HCT116 (cell line): ENCODE measurements around the gene LIN7C. TPM values are rescaled to one million over a fixed set of nuclear protein-coding genes. Genes with fewer than 3 reads are reported as not detected.

Experiments
- ATAC-seq: fragments of 200-7000 bp; cut with Tn5 transposase; 2 replicates; pipeline ENCODE4 v1.9.1; 2020; ENCODE audit warnings: mild to moderate bottlenecking, moderate library complexity
- BruUV-seq: library from RNA; stranded (reverse); fragments of 400-500 nt; replicated peaks from 2 replicates; lab custom pipeline; 2021; lab: Mats Ljungman, UMichigan
- CTCF ChIA-PET: fragments of 300-600 bp; sonication (Branson Sonifier 250); formaldehyde crosslinking; loops from one replicate; lab custom pipeline; 2021; ENCODE audit warnings: antibody characterized with exemption; lab: Charles Lee
- POLR2A ChIA-PET: fragments of 300-600, 350-600 bp; sonication (Branson Sonifier 250); formaldehyde crosslinking; loops from one replicate; lab custom pipeline; 2021; ENCODE audit warnings: antibody characterized with exemption; lab: Charles Lee
- RAD21 ChIA-PET, 2 experiments: fragments of 300-600 bp; sonication (Branson Sonifier 250); formaldehyde crosslinking; loops; one replicate each; lab custom pipeline; 2023; ENCODE audit warnings: low total read pairs in 2 of 2; ENCODE audit not compliant: uncharacterized antibody in 2 of 2, unreplicated experiment in 2 of 2, low non-redundant PET in 1 of 2; lab: Charles Lee
- DNase-seq: peaks from one replicate; pipeline ENCODE4 v3.0.0-alpha.2; 2010; ENCODE audit warnings: low read depth, low spot score
- H2AFZ ChIP-seq: fragments of 200-600 bp; shearing (Covaris generic), sonication (generic); 2 replicates; pipeline ENCODE4 v1.6.1; 2017; ENCODE audit warnings: low read depth, mixed run types, mixed read lengths, antibody characterized with exemption, low read length; ENCODE audit not compliant: poor library complexity, severe bottlenecking
- H3K27ac ChIP-seq: 2 replicates; pipeline ENCODE4 v1.5.1; 2012; ENCODE audit warnings: low read depth, low read length
- H3K27me3 ChIP-seq: fragments of 200-600 bp; sonication (generic); 2 replicates; pipeline ENCODE4 v1.6.1; 2016; ENCODE audit warnings: mixed run types, low read length, mixed read lengths; ENCODE audit not compliant: insufficient read depth
- H3K36me3 ChIP-seq, 2 experiments: fragments of 200-500 bp in 1 of 2; fragments of 200-600 bp in 1 of 2; sonication (Bioruptor generic) in 1 of 2; sonication (generic) in 1 of 2; 2 replicates each; pipeline versions ENCODE4 v1.5.1 to v1.6.1; 2014 to 2016; ENCODE audit warnings: low read length in 2 of 2, inconsistent platforms in 1 of 2, mixed read lengths in 1 of 2, mixed run types in 1 of 2; ENCODE audit not compliant: insufficient read depth in 2 of 2, control insufficient read depth in 1 of 2
- H3K4me1 ChIP-seq, 2 experiments: fragments of 200-600 bp in 1 of 2; sonication (generic) in 1 of 2; 2 replicates each; pipeline versions ENCODE4 v1.5.1 to v1.6.1; 2012 to 2017; ENCODE audit warnings: low read length in 2 of 2, inconsistent platforms in 1 of 2, mild to moderate bottlenecking in 1 of 2, mixed read lengths in 1 of 2, mixed run types in 1 of 2, moderate library complexity in 1 of 2; ENCODE audit not compliant: insufficient read depth in 2 of 2, control insufficient read depth in 1 of 2
- H3K4me2 ChIP-seq: fragments of 200-600 bp; sonication (generic); 2 replicates; pipeline ENCODE4 v1.6.1; 2017; ENCODE audit warnings: mixed run types, low read length, mixed read lengths
- H3K4me3 ChIP-seq, 2 experiments: fragments of 200-600 bp in 1 of 2; sonication (generic) in 1 of 2; replicated peaks in 1 of 2; 2 replicates each; pipeline ENCODE4 v1.5.1; 2011 to 2016; ENCODE audit warnings: low read length in 2 of 2, control low read depth in 1 of 2, low read depth in 1 of 2, mild to moderate bottlenecking in 1 of 2, mixed read lengths in 1 of 2, mixed run types in 1 of 2
- H3K79me2 ChIP-seq: fragments of 200-600 bp; sonication (generic); 2 replicates; pipeline ENCODE4 v1.6.1; 2017; ENCODE audit warnings: mild to moderate bottlenecking, mixed run types, low read length, moderate library complexity, mixed read lengths; ENCODE audit not compliant: insufficient read depth
- H3K9ac ChIP-seq: fragments of 200-600 bp; sonication (generic); 2 replicates; pipeline ENCODE4 v1.6.1; 2016; ENCODE audit warnings: low read length, mixed read lengths
- H3K9me2 ChIP-seq: fragments of 200-600 bp; sonication (generic), shearing (Covaris generic); 2 replicates; pipeline ENCODE4 v1.6.1; 2017; ENCODE audit warnings: mixed run types, mild to moderate bottlenecking, moderate library complexity; ENCODE audit not compliant: insufficient read depth
- H3K9me3 ChIP-seq, 2 experiments: fragments of 200-500 bp in 1 of 2; fragments of 200-600 bp in 1 of 2; sonication (Bioruptor generic) in 1 of 2; sonication (generic) in 1 of 2; 2 replicates each; pipeline ENCODE4 v1.6.1; 2014 to 2017; ENCODE audit warnings: low read length in 2 of 2, mixed read lengths in 2 of 2, inconsistent platforms in 1 of 2, low read depth in 1 of 2, mild to moderate bottlenecking in 1 of 2, mixed run types in 1 of 2, moderate library complexity in 1 of 2; ENCODE audit not compliant: control insufficient read depth in 1 of 2, insufficient read depth in 1 of 2
- H4K20me1 ChIP-seq: fragments of 200-600 bp; sonication (generic), shearing (Covaris generic); 2 replicates; pipeline ENCODE4 v1.6.1; 2017; ENCODE audit warnings: mixed run types, mild to moderate bottlenecking, moderate library complexity; ENCODE audit not compliant: insufficient read depth
- CBX3 ChIP-seq: IDR thresholded peaks from 2 replicates; pipeline ENCODE4 v1.6.1; 2012; ENCODE audit warnings: low read depth
- JUND ChIP-seq: IDR thresholded peaks from 2 replicates; pipeline ENCODE4 v1.6.1; 2012
- TCF7L2 ChIP-seq: IDR thresholded peaks from 2 replicates; pipeline ENCODE4 v1.7.0; 2011; ENCODE audit warnings: borderline replicate concordance, inconsistent platforms; ENCODE audit not compliant: insufficient read depth, insufficient read length; ENCODE audit errors: extremely low read depth
- intact Hi-C: fragments of 100-400 bp; cut with micrococcal nuclease; formaldehyde crosslinking; loops from 2 replicates; pipeline ENCODE4 v1.10.0; 2022
- total RNA-seq: library from RNA; stranded (reverse); gene quantifications from one replicate; pipeline ENCODE4 v1.2.1, GENCODE V29; 2021; ENCODE audit not compliant: unreplicated experiment
- TF ChIP-seq, protein P1 (sequence below), 3 experiments: fragments of 200-600 bp in 1 of 3; sonication (generic) in 1 of 3; IDR thresholded peaks in 2 of 3; conservative IDR thresholded peaks in 1 of 3; 2 replicates each; pipeline ENCODE4 v1.5.1; 2012 to 2017; ENCODE audit warnings: low read depth in 2 of 3, low read length in 2 of 3, antibody characterized with exemption in 1 of 3, borderline replicate concordance in 1 of 3, control low read depth in 1 of 3, mild to moderate bottlenecking in 1 of 3, mixed read lengths in 1 of 3, mixed run types in 1 of 3, moderate library complexity in 1 of 3; ENCODE audit not compliant: insufficient read depth in 1 of 3

Gene LIN7C
- total RNA-seq, 1 experiment from 2014 or later, result 48.2 TPM

DNA sequence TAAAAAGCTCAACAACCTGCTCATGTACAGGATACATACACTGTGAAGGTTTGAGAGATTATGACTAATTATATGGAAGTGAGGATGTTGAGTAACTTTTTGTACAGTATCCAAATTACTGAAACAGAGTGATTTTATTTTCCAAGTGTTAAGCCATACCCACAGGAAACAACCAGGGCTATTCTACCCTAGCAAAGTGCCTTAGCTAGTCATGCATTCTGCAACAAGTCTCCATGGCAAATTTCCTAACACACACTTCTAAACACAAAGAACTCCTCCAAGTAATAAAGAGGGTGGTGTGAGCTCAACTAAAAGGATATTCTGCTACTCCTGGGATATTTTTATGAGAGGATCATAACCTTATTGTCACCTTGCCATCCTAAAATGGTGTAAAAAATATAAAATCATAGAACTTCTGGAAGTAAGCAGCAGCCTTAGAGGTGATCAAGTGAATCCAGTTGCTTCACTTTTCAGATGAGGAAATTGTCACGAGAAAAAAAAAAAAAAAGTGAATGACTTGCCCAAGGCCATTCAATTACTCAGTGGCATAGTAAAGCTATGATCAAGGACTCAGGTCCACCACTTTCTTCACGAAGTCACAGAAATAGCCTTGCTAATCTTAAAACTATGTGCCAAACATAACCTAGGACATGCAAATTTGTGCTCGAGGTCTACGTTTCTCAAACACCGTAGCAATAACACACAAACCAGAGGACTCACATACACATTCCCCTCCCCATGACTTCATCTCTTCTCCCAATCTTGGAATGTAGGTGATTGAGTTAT lies 38.2 kb downstream of the LIN7C start (continued):
- TF ChIP-seq TCF7L2 (no peak), CBX3 (no peak)

DNA sequence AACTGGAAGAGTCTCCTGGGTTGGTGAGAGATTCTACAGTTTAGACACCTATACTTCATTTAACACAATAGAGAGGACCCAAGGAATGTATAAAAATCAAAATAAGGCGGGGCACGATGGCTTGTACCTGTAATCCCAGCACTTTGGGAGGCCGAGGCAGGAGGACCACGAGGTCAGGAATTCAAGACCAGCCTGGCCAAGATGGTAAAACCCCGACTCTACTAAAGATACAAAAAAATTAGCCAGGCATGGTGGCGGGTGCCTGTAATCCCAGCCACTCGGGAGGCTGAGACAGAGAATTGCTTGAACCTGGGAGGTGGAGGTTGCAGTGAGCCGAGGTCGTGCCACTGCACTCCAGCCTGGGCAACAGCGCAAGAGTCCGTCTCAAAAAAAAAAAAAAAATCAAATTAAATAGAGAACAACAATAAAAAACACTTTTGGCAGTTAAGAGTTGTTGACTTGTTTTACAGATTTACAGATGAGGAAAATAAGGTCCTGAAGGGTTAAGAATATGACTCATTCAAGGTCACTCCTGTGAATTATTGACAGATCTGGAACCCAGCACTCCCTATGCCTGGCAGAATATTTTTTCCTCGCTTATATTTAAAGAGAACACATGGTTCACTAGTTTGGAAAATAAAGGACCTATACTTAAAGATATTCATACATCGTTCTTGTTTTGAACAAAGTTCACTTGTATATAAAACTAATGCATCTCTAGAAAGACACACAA lies 39.2 kb downstream of the LIN7C start:
- DNase-seq, result no peak
- no peak for ATAC-seq
- Histone ChIP-seq H3K36me3 (no peaks in the 10 kb centered on the region), H2AFZ (no peak overlapping the region), H3K9me2 (no peaks in the 10 kb centered on the region), H3K27ac (no peak overlapping the region), H3K4me1 (peaks cover 3 to 20% of the 10 kb centered on the region in 2 experiments; a peak in 3 of 4 replicates), H3K9me3 (no peaks in the 10 kb centered on the region), H3K9ac (no peak overlapping the region), H3K79me2 (no peaks in the 10 kb centered on the region), H3K4me3 (no peak overlapping the region), H4K20me1 (no peaks in the 10 kb centered on the region), H3K4me2 (no peak overlapping the region), H3K27me3 (no peaks in the 10 kb centered on the region)
- intact Hi-C loops, result no loop called here
- BruUV-seq, result no TSS peak
- ChIA-PET RAD21 (no interaction called here), POLR2A (no interaction called here), CTCF (no interaction called here)
- TF ChIP-seq JUND, result no peak
- TF ChIP-seq, protein P1, sequence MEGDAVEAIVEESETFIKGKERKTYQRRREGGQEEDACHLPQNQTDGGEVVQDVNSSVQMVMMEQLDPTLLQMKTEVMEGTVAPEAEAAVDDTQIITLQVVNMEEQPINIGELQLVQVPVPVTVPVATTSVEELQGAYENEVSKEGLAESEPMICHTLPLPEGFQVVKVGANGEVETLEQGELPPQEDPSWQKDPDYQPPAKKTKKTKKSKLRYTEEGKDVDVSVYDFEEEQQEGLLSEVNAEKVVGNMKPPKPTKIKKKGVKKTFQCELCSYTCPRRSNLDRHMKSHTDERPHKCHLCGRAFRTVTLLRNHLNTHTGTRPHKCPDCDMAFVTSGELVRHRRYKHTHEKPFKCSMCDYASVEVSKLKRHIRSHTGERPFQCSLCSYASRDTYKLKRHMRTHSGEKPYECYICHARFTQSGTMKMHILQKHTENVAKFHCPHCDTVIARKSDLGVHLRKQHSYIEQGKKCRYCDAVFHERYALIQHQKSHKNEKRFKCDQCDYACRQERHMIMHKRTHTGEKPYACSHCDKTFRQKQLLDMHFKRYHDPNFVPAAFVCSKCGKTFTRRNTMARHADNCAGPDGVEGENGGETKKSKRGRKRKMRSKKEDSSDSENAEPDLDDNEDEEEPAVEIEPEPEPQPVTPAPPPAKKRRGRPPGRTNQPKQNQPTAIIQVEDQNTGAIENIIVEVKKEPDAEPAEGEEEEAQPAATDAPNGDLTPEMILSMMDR (IDR thresholded peaks at IDR 0.05 in 2 of 3, conservative IDR thresholded peaks at IDR 0.05 in 1 of 3; ENCODE audit: borderline replicate concordance in 1 of 3, insufficient read depth in 1 of 3, low read depth in 2 of 3, low read length in 2 of 3), result no peak
